HEK293T (cell line): ENCODE data around the gene ZCWPW2.

Experiments used
- ELF4 ChIP-seq: fragments of 450-650 bp; IDR thresholded peaks from 2 replicates; pipeline ENCODE4 v1.6.1; 2017; ENCODE audit warnings: antibody characterized with exemption
- FOXK2 ChIP-seq: fragments of 450-650 bp; IDR thresholded peaks from 2 replicates; pipeline ENCODE4 v1.6.1; 2016; ENCODE audit warnings: mild to moderate bottlenecking
- FOXM1 ChIP-seq: fragments of 450-650 bp; IDR thresholded peaks from 2 replicates; pipeline ENCODE4 v1.6.1; 2017; ENCODE audit warnings: mild to moderate bottlenecking, borderline replicate concordance
- LEF1 ChIP-seq: fragments of 450-650 bp; IDR thresholded peaks from 2 replicates; pipeline ENCODE4 v1.6.1; 2017; ENCODE audit warnings: mild to moderate bottlenecking, borderline replicate concordance
- SP1 ChIP-seq: fragments of 450-650 bp; IDR thresholded peaks from 2 replicates; pipeline ENCODE4 v1.6.1; 2017
- TARDBP ChIP-seq: fragments of 450-650 bp; IDR thresholded peaks from 2 replicates; pipeline ENCODE4 v1.6.1; 2016
- ZNF384 ChIP-seq: fragments of 450-650 bp; IDR thresholded peaks from 2 replicates; pipeline ENCODE4 v1.6.1; 2016
- TF ChIP-seq, protein P1 (sequence below): fragments of 450-650 bp; IDR thresholded peaks from 2 replicates; pipeline ENCODE4 v1.6.1; 2016

- TF ChIP-seq FOXK2 (no peak), SP1 (no peak), TARDBP (no peak), LEF1 (no peak), ELF4 (no peak), ZNF384 (no peak), FOXM1 (no peak)
- TF ChIP-seq, protein P1, sequence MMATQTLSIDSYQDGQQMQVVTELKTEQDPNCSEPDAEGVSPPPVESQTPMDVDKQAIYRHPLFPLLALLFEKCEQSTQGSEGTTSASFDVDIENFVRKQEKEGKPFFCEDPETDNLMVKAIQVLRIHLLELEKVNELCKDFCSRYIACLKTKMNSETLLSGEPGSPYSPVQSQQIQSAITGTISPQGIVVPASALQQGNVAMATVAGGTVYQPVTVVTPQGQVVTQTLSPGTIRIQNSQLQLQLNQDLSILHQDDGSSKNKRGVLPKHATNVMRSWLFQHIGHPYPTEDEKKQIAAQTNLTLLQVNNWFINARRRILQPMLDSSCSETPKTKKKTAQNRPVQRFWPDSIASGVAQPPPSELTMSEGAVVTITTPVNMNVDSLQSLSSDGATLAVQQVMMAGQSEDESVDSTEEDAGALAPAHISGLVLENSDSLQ: no peak
These were observed 5.4 kb upstream of the ZCWPW2 start for GRCh38 chr3:28343144-28343543.
